IMR-90 (cell line): ENCODE data around the gene USP53. TPM values are rescaled to one million over a fixed set of nuclear protein-coding genes. Genes with fewer than 3 reads are reported as not detected.

Experiments used
- ATAC-seq: fragments of 200-7000 bp; cut with Tn5 transposase; 2 replicates; pipeline ENCODE4 v1.9.1; 2020; ENCODE audit warnings: low read depth, mild to moderate bottlenecking, moderate library complexity
- BruUV-seq: library from RNA; stranded (reverse); fragments of 400-500 nt; replicated peaks from 2 replicates; lab custom pipeline; 2021; lab: Mats Ljungman, UMichigan
- CTCF ChIA-PET: fragments of 300-600 bp; formaldehyde crosslinking; extraction: SDS; loops from one replicate; lab custom pipeline; 2021; ENCODE audit warnings: antibody characterized with exemption; lab: Yijun Ruan, JAX
- POLR2A ChIA-PET: fragments of 300-600 bp; sonication (Branson Sonifier 250); formaldehyde crosslinking; loops from one replicate; lab custom pipeline; 2022; ENCODE audit warnings: antibody characterized with exemption; ENCODE audit not compliant: unreplicated experiment; lab: Charles Lee
- DNase-seq: peaks from one replicate; pipeline ENCODE4 v3.0.0; 2013
- H2AFZ ChIP-seq: replicated peaks from 2 replicates; pipeline ENCODE3; 2013; ENCODE audit warnings: low read length, mild to moderate bottlenecking; ENCODE audit not compliant: poor library complexity
- H2AK5ac ChIP-seq: 2 replicates; pipeline ENCODE4 v1.6.1; 2013; ENCODE audit warnings: low read depth, low read length, inconsistent platforms
- H2AK9ac ChIP-seq: replicated peaks from 2 replicates; pipeline ENCODE3; 2013; ENCODE audit warnings: mild to moderate bottlenecking, low read depth, low read length, moderate library complexity; ENCODE audit not compliant: poor library complexity
- H2BK120ac ChIP-seq: 2 replicates; pipeline ENCODE4 v1.6.1; 2013; ENCODE audit warnings: low read depth, low read length, inconsistent platforms
- H2BK15ac ChIP-seq: 3 replicates; pipeline ENCODE4 v1.6.1; 2013; ENCODE audit warnings: low read depth, low read length, inconsistent platforms
- H2BK20ac ChIP-seq: 2 replicates; pipeline ENCODE4 v1.6.1; 2013; ENCODE audit warnings: low read depth, mild to moderate bottlenecking, inconsistent platforms, low read length, moderate library complexity
- H2BK5ac ChIP-seq: 2 replicates; pipeline ENCODE4 v1.6.1; 2013; ENCODE audit warnings: mild to moderate bottlenecking, low read depth, low read length, inconsistent platforms; ENCODE audit not compliant: poor library complexity, severe bottlenecking
- H3K14ac ChIP-seq: replicated peaks from 2 replicates; pipeline ENCODE4 v1.6.1; 2013; ENCODE audit warnings: low read depth, low read length, inconsistent platforms
- H3K18ac ChIP-seq: 2 replicates; pipeline ENCODE4 v1.6.1; 2013; ENCODE audit warnings: low read depth, low read length, control low read depth
- H3K23ac ChIP-seq: 2 replicates; pipeline ENCODE4 v1.6.1; 2013; ENCODE audit warnings: low read depth, low read length, inconsistent platforms
- H3K27ac ChIP-seq: 2 replicates; pipeline ENCODE4 v1.5.1; 2013; ENCODE audit warnings: mild to moderate bottlenecking, control low read depth, low read length; ENCODE audit not compliant: insufficient read depth
- H3K27me3 ChIP-seq: 2 replicates; pipeline ENCODE4 v1.6.1; 2013; ENCODE audit warnings: low read length; ENCODE audit not compliant: control insufficient read depth, insufficient read depth
- H3K36me3 ChIP-seq: 2 replicates; pipeline ENCODE4 v1.6.1; 2013; ENCODE audit warnings: low read length, mixed read lengths; ENCODE audit not compliant: control insufficient read depth, insufficient read depth
- H3K4ac ChIP-seq: 2 replicates; pipeline ENCODE4 v1.6.1; 2013; ENCODE audit warnings: low read depth, low read length, inconsistent platforms
- H3K4me1 ChIP-seq: 2 replicates; pipeline ENCODE4 v1.6.1; 2013; ENCODE audit warnings: low read length, mixed read lengths; ENCODE audit not compliant: control insufficient read depth, insufficient read depth
- H3K4me2 ChIP-seq: 2 replicates; pipeline ENCODE4 v1.6.1; 2013; ENCODE audit warnings: low read depth, mild to moderate bottlenecking, control low read depth, low read length, moderate library complexity
- H3K4me3 ChIP-seq: 2 replicates; pipeline ENCODE4 v1.5.1; 2013; ENCODE audit warnings: low read depth, mild to moderate bottlenecking, control low read depth, low read length, moderate library complexity; ENCODE audit not compliant: insufficient read depth
- H3K56ac ChIP-seq: 2 replicates; pipeline ENCODE4 v1.6.1; 2013; ENCODE audit warnings: low read length, inconsistent platforms; ENCODE audit not compliant: insufficient read depth; ENCODE audit errors: extremely low read depth
- H3K79me1 ChIP-seq, 2 experiments: 2 replicates each; pipeline ENCODE4 v1.6.1; 2013; ENCODE audit warnings: low read length in 2 of 2, inconsistent platforms in 1 of 2, low read depth in 1 of 2
- H3K9ac ChIP-seq: 2 replicates; pipeline ENCODE4 v1.6.1; 2013; ENCODE audit warnings: low read depth, low read length, control low read depth
- H3K9me1 ChIP-seq: 2 replicates; pipeline ENCODE4 v1.6.1; 2013; ENCODE audit warnings: low read length, inconsistent platforms; ENCODE audit not compliant: insufficient read depth
- H3K9me3 ChIP-seq: 2 replicates; pipeline ENCODE4 v1.6.1; 2013; ENCODE audit warnings: low read length; ENCODE audit not compliant: control insufficient read depth, insufficient read depth
- H4K20me1 ChIP-seq: 2 replicates; pipeline ENCODE4 v1.6.1; 2013; ENCODE audit warnings: low read length, inconsistent platforms; ENCODE audit not compliant: insufficient read depth
- H4K5ac ChIP-seq: 2 replicates; pipeline ENCODE4 v1.6.1; 2013; ENCODE audit warnings: mild to moderate bottlenecking, low read depth, low read length, control low read depth
- H4K8ac ChIP-seq, 2 experiments: 2 replicates each; pipeline ENCODE4 v1.6.1; 2013; ENCODE audit warnings: low read depth in 2 of 2, low read length in 2 of 2, control low read depth in 1 of 2, inconsistent platforms in 1 of 2
- H4K91ac ChIP-seq: 2 replicates; pipeline ENCODE4 v1.6.1; 2013; ENCODE audit warnings: low read depth, low read length, inconsistent platforms; ENCODE audit not compliant: insufficient read depth
- BHLHE40 ChIP-seq: fragments of 150-350 bp; IDR thresholded peaks from 2 replicates; pipeline ENCODE4 v1.6.1; 2016; ENCODE audit warnings: mild to moderate bottlenecking, low read depth, low read length
- CEBPB ChIP-seq: IDR thresholded peaks from 2 replicates; pipeline ENCODE4 v1.6.1; 2012; ENCODE audit warnings: low read depth, low read length, improper control_type of control experiment
- CHD1 ChIP-seq: IDR thresholded peaks from 2 replicates; pipeline ENCODE4 v1.6.1; 2012; ENCODE audit warnings: low read depth, low read length, improper control_type of control experiment
- FOS ChIP-seq: fragments of 150-350 bp; IDR thresholded peaks from 2 replicates; pipeline ENCODE4 v1.6.1; 2016; ENCODE audit warnings: low read depth, low read length
- MAZ ChIP-seq: IDR thresholded peaks from 2 replicates; pipeline ENCODE4 v1.6.1; 2012; ENCODE audit warnings: low read depth, mild to moderate bottlenecking, low read length, improper control_type of control experiment, moderate library complexity, borderline replicate concordance
- MXI1 ChIP-seq: IDR thresholded peaks from 2 replicates; pipeline ENCODE4 v1.6.1; 2012; ENCODE audit warnings: low read depth, mild to moderate bottlenecking, low read length, moderate library complexity, borderline replicate concordance
- NFE2L2 ChIP-seq: fragments of 150-350 bp; IDR thresholded peaks from 2 replicates; pipeline ENCODE4 v1.6.1; 2016; ENCODE audit warnings: low read depth, mild to moderate bottlenecking, low read length
- POLR2A ChIP-seq: IDR thresholded peaks from 2 replicates; pipeline ENCODE4 v1.6.1; 2012; ENCODE audit warnings: mild to moderate bottlenecking, low read depth, low read length
- RAD21 ChIP-seq: IDR thresholded peaks from 2 replicates; pipeline ENCODE4 v1.6.1; 2012; ENCODE audit warnings: low read length, improper control_type of control experiment
- RCOR1 ChIP-seq: IDR thresholded peaks from 2 replicates; pipeline ENCODE4 v1.6.1; 2012; ENCODE audit warnings: mild to moderate bottlenecking, low read length, improper control_type of control experiment; ENCODE audit not compliant: insufficient replicate concordance
- RFX5 ChIP-seq: IDR thresholded peaks from 2 replicates; pipeline ENCODE4 v1.8.0; 2012; ENCODE audit warnings: low read depth, mild to moderate bottlenecking, low read length, moderate library complexity
- SMC3 ChIP-seq: fragments of 150-350 bp; IDR thresholded peaks from 2 replicates; pipeline ENCODE4 v1.6.1; 2016; ENCODE audit warnings: low read depth, mild to moderate bottlenecking, antibody characterized with exemption, low read length, moderate library complexity
- WGBS, 2 experiments: methylation state at CpG; one replicate each; pipeline versions ENCODE4 v1.1.5 to v1.1.7; 2013; ENCODE audit warnings: missing lambda C conversion rate in 2 of 2; ENCODE audit not compliant: insufficient read length in 1 of 2; ENCODE audit errors: extremely low coverage in 2 of 2; 5-methylcytosine and 5-hydroxymethylcytosine counted together
- dilution Hi-C: fragments of 300-500 bp; cut with HindIII; formaldehyde crosslinking; loops from one replicate; pipeline ENCODE4 v1.14.3; 2018; ENCODE audit warnings: low sequenced_read_pairs; ENCODE audit not compliant: unreplicated experiment
- in situ Hi-C: fragments of 300-500 bp; cut with MboI; formaldehyde crosslinking; loops from 3 replicates; pipeline ENCODE4 v1.14.3; 2019; ENCODE audit warnings: low sequenced_read_pairs, inconsistent platforms, mixed read lengths
- intact Hi-C: fragments of 100-400 bp; cut with micrococcal nuclease; formaldehyde crosslinking; loops from 2 replicates; pipeline ENCODE4 v1.10.0; 2022
- polyA plus RNA-seq, 3 experiments: library from polyadenylated mRNA; depleted of rRNA; stranded (reverse); fragments of >200 nt; gene quantifications; 2 replicates each; pipeline ENCODE4 v1.2.3, GENCODE V29; 2012; ENCODE audit warnings: low replicate concordance in 1 of 3
- total RNA-seq: library from RNA; depleted of rRNA; stranded (reverse); fragments of >200 nt; gene quantifications from 2 replicates; pipeline ENCODE4 v1.2.3, GENCODE V29; 2012
- TF ChIP-seq, protein P1 (sequence below): fragments of 150-350 bp; IDR thresholded peaks from 2 replicates; pipeline ENCODE4 v1.6.1; 2017; ENCODE audit warnings: mild to moderate bottlenecking, antibody characterized with exemption, low read length, low read depth
- TF ChIP-seq, protein P2 (sequence below): conservative IDR thresholded peaks from 2 replicates; pipeline ENCODE4 v1.5.1; 2012; ENCODE audit warnings: mild to moderate bottlenecking, low read depth, low read length, improper control_type of control experiment

Gene USP53
- total and polyA plus RNA-seq, 2 of the 4 experiments (the other 2 are of a cell fraction): 11.2 to 24.0 TPM

DNA sequence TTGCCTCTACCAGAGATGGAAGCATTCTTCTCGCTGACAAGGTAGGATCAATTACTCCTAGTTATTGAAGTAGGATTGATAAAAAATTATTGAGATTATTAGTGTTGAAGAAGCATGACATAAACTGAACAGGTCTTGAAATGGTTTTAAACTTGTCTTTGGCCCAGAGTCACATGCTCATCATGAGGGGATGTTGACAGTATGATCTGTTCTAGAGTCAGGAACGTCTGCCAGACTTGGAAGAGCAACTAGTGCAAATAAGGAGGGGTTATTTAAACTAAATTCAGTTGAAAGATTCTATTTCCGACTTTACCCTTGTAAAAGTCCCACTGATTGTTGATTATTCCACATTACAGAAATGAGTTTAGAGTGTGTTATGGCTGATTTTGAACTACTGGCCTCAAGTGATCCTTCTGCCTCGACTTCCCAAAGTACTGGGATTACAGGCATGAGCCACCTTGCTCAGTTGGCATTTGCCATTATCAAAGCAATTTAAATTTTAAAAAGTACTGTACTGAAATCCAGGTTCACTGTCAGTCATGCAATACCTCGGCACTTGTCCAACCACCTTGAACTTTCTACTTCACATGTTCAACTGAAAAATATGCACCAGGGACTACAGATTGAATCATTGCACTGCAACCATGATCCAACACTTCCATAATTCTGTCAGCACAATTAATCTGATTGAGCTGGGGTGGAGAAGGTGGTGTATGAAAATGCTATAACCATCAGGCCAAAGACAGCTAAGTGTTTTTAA lies 89.7 kb downstream of the USP53 start (continued):
- TF ChIP-seq BHLHE40: no peak

DNA sequence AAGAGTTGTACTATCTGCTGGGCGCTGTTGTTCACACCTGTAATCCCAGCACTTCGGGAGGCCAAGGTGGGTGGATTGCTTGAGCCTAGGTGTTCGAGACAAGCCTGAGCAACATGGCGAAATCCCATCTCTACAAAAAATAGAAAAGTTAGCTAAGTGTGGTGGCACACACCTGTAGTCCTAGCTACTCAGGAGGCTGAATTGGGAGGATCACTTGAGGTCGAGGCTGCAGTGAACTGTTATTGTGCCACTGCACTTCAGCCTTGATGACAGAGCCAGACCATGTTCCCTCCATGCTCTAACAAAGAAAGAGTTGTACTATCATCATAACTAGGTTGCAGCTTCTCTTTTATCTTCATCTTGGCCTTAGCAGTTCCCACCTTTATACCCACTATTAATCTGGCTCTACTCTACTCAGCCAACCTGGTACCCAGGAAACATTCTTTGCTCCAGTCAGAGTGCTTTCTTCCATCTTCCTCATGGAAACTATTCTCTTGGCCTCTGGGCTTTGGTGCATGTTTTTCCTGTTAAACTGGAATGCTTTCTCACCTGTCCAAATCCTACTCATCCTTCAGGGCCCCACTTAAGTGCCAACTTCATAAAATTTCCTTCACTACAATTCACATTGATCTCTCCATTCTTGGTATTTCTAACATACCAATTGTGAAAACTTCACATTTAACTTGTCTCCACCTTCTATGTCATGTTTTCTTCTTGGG lies 91.2 kb downstream of the USP53 start:
- H3K27me3 ChIP-seq: no peaks in the 10 kb centered on the region
- peaks cover 0 to 19% of the 10 kb centered on the region in 2 experiments; a peak in 3 of 4 replicates for H3K79me1 ChIP-seq
- no peaks in the 10 kb centered on the region for H4K20me1 ChIP-seq
- intact Hi-C loops (no loop called here), in situ Hi-C loops (loop anchor here (5.0 kb wide), 1 partner anchor 754 kb away; no protein-coding TSS in a partner anchor), dilution Hi-C loops (no loop called here)
- H3K56ac ChIP-seq: no peak overlapping the region
- no peak overlapping the region for H4K5ac ChIP-seq
- CTCF ChIA-PET: no interaction called here
- H3K9me3 ChIP-seq: no peaks in the 10 kb centered on the region
- no peak overlapping the region for H3K4me3 ChIP-seq
- POLR2A ChIA-PET: no interaction called here
- H2BK5ac ChIP-seq: no peak overlapping the region
- H2BK15ac ChIP-seq: no peak overlapping the region
- BruUV-seq: no TSS peak
- no peaks in the 10 kb centered on the region for H3K36me3 ChIP-seq
- H2AK5ac ChIP-seq: no peak overlapping the region
- no peak overlapping the region for H2BK20ac ChIP-seq
- H3K9me1 ChIP-seq: 0 out of 2 replicates have a peak, but pooled peaks cover 3% of the 10 kb centered on the region
- H3K23ac ChIP-seq: no peak overlapping the region
- H2AFZ ChIP-seq: no peak overlapping the region
- WGBS, 2 experiments: no CpG with 5 or more reads among the region's 5 CpGs
- no peak overlapping the region for H3K27ac ChIP-seq
- H2BK120ac ChIP-seq: no peak overlapping the region
- H3K4ac ChIP-seq: no peak overlapping the region
- no peak overlapping the region for H3K4me2 ChIP-seq
- no peak overlapping the region for H3K14ac ChIP-seq
- H2AK9ac ChIP-seq: no peak overlapping the region
- no peak overlapping the region for H4K8ac ChIP-seq
- H3K18ac ChIP-seq: no peak overlapping the region
- no peaks in the 10 kb centered on the region; the same call in 1 of the 2 replicates for H3K4me1 ChIP-seq
- no peak overlapping the region for H3K9ac ChIP-seq
- no peak overlapping the region for H4K91ac ChIP-seq
- ATAC-seq (no peak), DNase-seq (no peak)
- TF ChIP-seq RAD21 (no peak), FOS (no peak), POLR2A (no peak), NFE2L2 (no peak), MAZ (no peak), CEBPB (no peak), RCOR1 (no peak), MXI1 (no peak), RFX5 (no peak), CHD1 (no peak), SMC3 (no peak)
- TF ChIP-seq, protein P1, sequence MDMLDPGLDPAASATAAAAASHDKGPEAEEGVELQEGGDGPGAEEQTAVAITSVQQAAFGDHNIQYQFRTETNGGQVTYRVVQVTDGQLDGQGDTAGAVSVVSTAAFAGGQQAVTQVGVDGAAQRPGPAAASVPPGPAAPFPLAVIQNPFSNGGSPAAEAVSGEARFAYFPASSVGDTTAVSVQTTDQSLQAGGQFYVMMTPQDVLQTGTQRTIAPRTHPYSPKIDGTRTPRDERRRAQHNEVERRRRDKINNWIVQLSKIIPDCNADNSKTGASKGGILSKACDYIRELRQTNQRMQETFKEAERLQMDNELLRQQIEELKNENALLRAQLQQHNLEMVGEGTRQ: no peak
- TF ChIP-seq, protein P2, sequence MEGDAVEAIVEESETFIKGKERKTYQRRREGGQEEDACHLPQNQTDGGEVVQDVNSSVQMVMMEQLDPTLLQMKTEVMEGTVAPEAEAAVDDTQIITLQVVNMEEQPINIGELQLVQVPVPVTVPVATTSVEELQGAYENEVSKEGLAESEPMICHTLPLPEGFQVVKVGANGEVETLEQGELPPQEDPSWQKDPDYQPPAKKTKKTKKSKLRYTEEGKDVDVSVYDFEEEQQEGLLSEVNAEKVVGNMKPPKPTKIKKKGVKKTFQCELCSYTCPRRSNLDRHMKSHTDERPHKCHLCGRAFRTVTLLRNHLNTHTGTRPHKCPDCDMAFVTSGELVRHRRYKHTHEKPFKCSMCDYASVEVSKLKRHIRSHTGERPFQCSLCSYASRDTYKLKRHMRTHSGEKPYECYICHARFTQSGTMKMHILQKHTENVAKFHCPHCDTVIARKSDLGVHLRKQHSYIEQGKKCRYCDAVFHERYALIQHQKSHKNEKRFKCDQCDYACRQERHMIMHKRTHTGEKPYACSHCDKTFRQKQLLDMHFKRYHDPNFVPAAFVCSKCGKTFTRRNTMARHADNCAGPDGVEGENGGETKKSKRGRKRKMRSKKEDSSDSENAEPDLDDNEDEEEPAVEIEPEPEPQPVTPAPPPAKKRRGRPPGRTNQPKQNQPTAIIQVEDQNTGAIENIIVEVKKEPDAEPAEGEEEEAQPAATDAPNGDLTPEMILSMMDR: no peak
